Natural killer cell (primary cell): ENCODE data around the gene MEI4. TPM values are rescaled to one million over a fixed set of nuclear protein-coding genes. Genes with fewer than 3 reads are reported as not detected.

Experiments used
- ATAC-seq, 3 donors: fragments of 150-1000 bp in 2 of 3; fragments of 200-7000 bp in 1 of 3; cut with Tn5 transposase; 1 replicate in 1 of 3; 2 replicates in 2 of 3; pipeline ENCODE4 v1.10.0; 2021; ENCODE audit warnings: mild to moderate bottlenecking in 2 of 3, moderate library complexity in 2 of 3
- DNase-seq, 2 donors: peaks; one replicate each; pipeline versions ENCODE4 v3.0.0 to v3.0.0-alpha.2; 2013 to 2021; ENCODE audit warnings: mixed read lengths in 1 of 2
- H3K27ac ChIP-seq: one replicate; pipeline ENCODE4 v1.5.1; 2013; ENCODE audit warnings: mild to moderate bottlenecking, low read length
- H3K27me3 ChIP-seq: one replicate; pipeline ENCODE4 v1.6.1; 2013; ENCODE audit warnings: low read length; ENCODE audit not compliant: control insufficient read depth, insufficient read depth
- H3K36me3 ChIP-seq: one replicate; pipeline ENCODE4 v1.6.1; 2013; ENCODE audit warnings: low read length; ENCODE audit not compliant: control insufficient read depth, insufficient read depth
- H3K4me1 ChIP-seq: one replicate; pipeline ENCODE4 v1.6.1; 2013; ENCODE audit warnings: low read length; ENCODE audit not compliant: control insufficient read depth, insufficient read depth
- H3K4me3 ChIP-seq: one replicate; pipeline ENCODE4 v1.5.1; 2013; ENCODE audit warnings: low read length
- H3K9me3 ChIP-seq: one replicate; pipeline ENCODE4 v1.6.1; 2013; ENCODE audit warnings: low read length; ENCODE audit not compliant: control insufficient read depth, insufficient read depth
- H3K27ac Mint-ChIP-seq, 2 donors: one replicate each; pipeline ENCODE4 v1.8.0; 2022; ENCODE audit warnings: mild to moderate bottlenecking in 2 of 2, mixed read lengths in 2 of 2, moderate library complexity in 1 of 2
- H3K27me3 Mint-ChIP-seq, 2 donors: one replicate each; pipeline ENCODE4 v1.8.0; 2022; ENCODE audit warnings: low read depth in 2 of 2, mixed read lengths in 2 of 2
- H3K36me3 Mint-ChIP-seq: one replicate; pipeline ENCODE4 v1.8.0; 2022; ENCODE audit warnings: mixed read lengths
- H3K4me1 Mint-ChIP-seq, 2 donors: one replicate each; pipeline ENCODE4 v1.8.0; 2022; ENCODE audit warnings: mixed read lengths in 2 of 2
- H3K4me3 Mint-ChIP-seq: one replicate; pipeline ENCODE4 v1.8.0; 2022; ENCODE audit warnings: mild to moderate bottlenecking, moderate library complexity, mixed read lengths
- H3K9me3 Mint-ChIP-seq, 2 donors: one replicate each; pipeline ENCODE4 v1.8.0; 2022; ENCODE audit warnings: mixed read lengths in 2 of 2
- CTCF ChIP-seq: fragments of 200-600 bp; IDR thresholded peaks from one replicate; pipeline ENCODE4 v1.8.0; 2022; ENCODE audit warnings: antibody characterized with exemption
- WGBS: methylation state at CpG from one replicate; pipeline ENCODE4 v1.1.7; 2013; ENCODE audit warnings: missing lambda C conversion rate; ENCODE audit not compliant: insufficient coverage; 5-methylcytosine and 5-hydroxymethylcytosine counted together
- intact Hi-C: fragments of 100-400 bp; cut with micrococcal nuclease; formaldehyde crosslinking; loops from one replicate; pipeline ENCODE4 v1.14.2; 2022
- total RNA-seq, 4 donors: library from RNA; stranded (reverse); fragments of 120-200 nt in 1 of 4; gene quantifications; one replicate each; pipeline versions ENCODE4 v1.2.3 to v1.2.4, GENCODE V29; 2013 to 2022

The MEI4 gene
- total RNA-seq, 3 donors from 2014 or later (not counting 1 experiment from before 2014, with no cell fraction given) = not detected

- WGBS = 96% methylated on average over 2 of the region's 3 CpGs
- no peaks in the 10 kb centered on the region for H3K27me3 ChIP-seq
- no peak overlapping the region for H3K27ac Mint-ChIP-seq
- H3K4me3 Mint-ChIP-seq = no peak overlapping the region
- no peaks in the 10 kb centered on the region for H3K36me3 ChIP-seq
- H3K9me3 Mint-ChIP-seq = peaks cover 14 to 28% of the 10 kb centered on the region in 2 donors
- H3K9me3 ChIP-seq = no peaks in the 10 kb centered on the region
- intact Hi-C loops = no loop called here
- no peak for TF ChIP-seq CTCF
- H3K4me1 ChIP-seq = no peaks in the 10 kb centered on the region
- no peaks in the 10 kb centered on the region for H3K27me3 Mint-ChIP-seq
- H3K4me3 ChIP-seq = no peak overlapping the region
- DNase-seq (no peak), ATAC-seq (no peak)
- H3K36me3 Mint-ChIP-seq = peaks cover 8% of the 10 kb centered on the region
- H3K27ac ChIP-seq = no peak overlapping the region
- H3K4me1 Mint-ChIP-seq = no peaks in the 10 kb centered on the region
Measured at GRCh38 chr6:77906070-77906469, 253.2 kb downstream of the MEI4 start.

GRCh38 chr6:77910826-77911225 lies 258.0 kb downstream of the MEI4 start:
- Histone ChIP-seq H3K4me1 (no peaks in the 10 kb centered on the region), H3K9me3 (no peaks in the 10 kb centered on the region), H3K4me3 (no peak overlapping the region), H3K27ac (no peak overlapping the region), H3K36me3 (no peaks in the 10 kb centered on the region), H3K27me3 (no peaks in the 10 kb centered on the region)
- Mint-ChIP-seq H3K4me1 (no peaks in the 10 kb centered on the region), H3K27me3 (no peaks in the 10 kb centered on the region), H3K27ac (no peak overlapping the region), H3K36me3 (peaks cover 16% of the 10 kb centered on the region), H3K4me3 (no peak overlapping the region), H3K9me3 (peaks cover 20 to 24% of the 10 kb centered on the region in 2 donors)
- no CpG with 5 or more reads among the region's 1 CpG for WGBS
- ATAC-seq = no peak
- intact Hi-C loops = no loop called here
- TF ChIP-seq CTCF = no peak
- no peak for DNase-seq

GRCh38 chr6:77926198-77926751 lies 273.4 kb downstream of the MEI4 start:
- peaks cover 4 to 7% of the 10 kb centered on the region in 2 donors for H3K9me3 Mint-ChIP-seq

More at GRCh38 chr6:77926198-77926751, 273.4 kb downstream of the MEI4 start:
- Mint-ChIP-seq H3K4me3 (no peak overlapping the region), H3K27me3 (no peaks in the 10 kb centered on the region), H3K4me1 (no peaks in the 10 kb centered on the region), H3K36me3 (no peaks in the 10 kb centered on the region), H3K27ac (no peak overlapping the region)
- ATAC-seq (no peak), DNase-seq (no peak)
- 82% methylated on average over 2 of the region's 3 CpGs for WGBS
- H3K27ac ChIP-seq = no peak overlapping the region
- intact Hi-C loops = no loop called here
- H3K27me3 ChIP-seq = no peaks in the 10 kb centered on the region
- no peaks in the 10 kb centered on the region for H3K4me1 ChIP-seq
- H3K4me3 ChIP-seq = no peak overlapping the region
- H3K9me3 ChIP-seq = no peaks in the 10 kb centered on the region
- H3K36me3 ChIP-seq = no peaks in the 10 kb centered on the region
- TF ChIP-seq CTCF = no peak
